ENCODE measurements around the gene PKP3. TPM values are rescaled to one million over a fixed set of nuclear protein-coding genes. Genes with fewer than 3 reads are reported as not detected.
"Not testable (repeated sequence)": the region's sequence is repeated elsewhere in the genome, so short reads cannot be mapped to it uniquely, and the experiment has no call there.

Gene PKP3
- total and polyA plus RNA-seq, 7 donors = 0.10 to 0.75 (median 0.15) TPM; not detected in 2

DNA sequence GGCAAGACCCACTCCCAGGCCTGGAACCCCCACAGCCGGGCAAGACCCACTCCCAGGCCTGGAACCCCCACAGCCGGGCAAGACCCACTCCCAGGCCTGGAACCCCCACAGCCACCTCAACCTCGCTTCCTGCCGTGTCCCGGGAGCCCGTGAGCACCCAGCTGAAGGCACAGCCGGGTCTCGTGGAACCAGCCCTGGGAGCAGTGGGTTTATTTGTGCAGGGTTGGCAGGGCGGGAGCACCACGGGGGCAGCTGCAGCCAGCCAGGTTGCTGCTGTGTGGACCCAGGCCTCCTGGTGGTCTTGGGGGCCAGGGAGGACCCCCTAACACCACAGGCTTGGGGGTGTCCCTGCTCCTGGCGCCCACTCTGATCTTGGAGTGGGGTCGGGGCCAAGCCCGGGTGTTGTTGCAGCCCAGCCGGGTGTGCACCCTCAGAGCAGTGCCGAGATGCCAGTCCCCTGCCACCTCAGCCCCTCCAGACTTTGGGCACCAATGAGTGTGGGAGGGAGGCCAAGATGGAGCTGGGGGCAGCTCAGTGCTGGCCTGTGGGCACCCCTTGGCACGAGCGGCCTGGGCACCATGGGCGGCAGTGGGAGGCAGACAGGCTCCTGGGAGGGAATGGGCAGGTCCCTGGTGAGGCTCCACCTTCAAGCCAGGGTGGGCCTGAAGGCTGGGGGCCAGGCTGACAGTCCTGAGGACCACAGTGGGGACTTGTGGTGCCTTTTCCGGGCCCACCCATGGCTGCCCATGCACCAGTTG, 8.2 kb upstream of the PKP3 start:
- DNase-seq = no peak
- intact Hi-C loops (cut with DNase I) = no loop called here
- Histone ChIP-seq H3K36me3 (ENCODE audit: insufficient read depth in 1 of 2, low read depth in 1 of 2) (no peaks in the 10 kb centered on the region), H3K27ac (no peak overlapping the region), H3K27me3 (ENCODE audit: insufficient read depth in 3 of 3, low read length in 2 of 3) (peaks cover 0 to 11% (median 4%) of the 10 kb centered on the region in 3 donors), H3K4me1 (no peaks in the 10 kb centered on the region), H3K9me3 (peaks cover 4% of the 10 kb centered on the region), H3K4me3 (no peak overlapping the region)
- ATAC-seq = no peak
- no peak for TF ChIP-seq CTCF (IDR thresholded peaks at IDR 0.05)
- WGBS, 3 donors = 90 to 97% (median 95%) methylated on average over 18 to 19 of the region's 19 CpGs

DNA sequence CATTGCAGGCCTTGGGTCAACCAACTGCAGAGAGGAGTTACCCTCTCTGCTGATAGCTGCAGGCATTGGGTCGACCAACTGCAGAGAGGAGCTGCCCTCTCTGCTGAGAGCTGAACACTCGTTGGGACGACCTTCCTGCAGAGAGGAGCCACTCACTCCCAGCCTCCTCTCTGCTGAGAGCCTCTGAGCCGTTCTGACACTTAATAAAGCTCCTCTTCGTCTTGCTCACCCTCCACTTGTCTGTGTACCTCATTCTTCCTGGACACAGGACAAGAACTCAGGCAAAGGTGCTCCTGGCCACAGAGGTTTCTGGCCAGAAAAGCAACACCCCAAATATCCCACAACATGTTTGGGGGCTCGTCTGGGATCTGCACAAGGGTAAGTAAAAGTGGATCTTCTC, 7.5 kb upstream of the PKP3 start:
- intact Hi-C loops (cut with DNase I) = no loop called here
- 90 to 91% (median 91%) methylated on average over 6 of the region's 6 CpGs for WGBS, 3 donors
- no peak for DNase-seq

GRCh38 chr11:387193-387793, 6.7 kb upstream of the PKP3 start:
- Histone ChIP-seq H3K4me3 (no peak overlapping the region), H3K9me3 (peaks cover 4% of the 10 kb centered on the region), H3K27me3 (ENCODE audit: insufficient read depth in 3 of 3, low read length in 2 of 3) (peaks cover 0 to 14% (median 4%) of the 10 kb centered on the region in 3 donors), H3K4me1 (no peaks in the 10 kb centered on the region), H3K36me3 (ENCODE audit: insufficient read depth in 1 of 2, low read depth in 1 of 2) (no peaks in the 10 kb centered on the region), H3K27ac (no peak overlapping the region)
- DNase-seq = no peak
- no peak for TF ChIP-seq CTCF (IDR thresholded peaks at IDR 0.05)
- no peak for ATAC-seq
- intact Hi-C loops (cut with DNase I) = no loop called here
- 55 to 72% (median 62%) methylated on average over 4 of the region's 4 CpGs for WGBS, 3 donors

More for the DNA sequence above, 7.5 kb upstream of the PKP3 start:
- no peak for ATAC-seq
- no peak for TF ChIP-seq CTCF (IDR thresholded peaks at IDR 0.05)
- Histone ChIP-seq H3K27me3 (ENCODE audit: insufficient read depth in 3 of 3, low read length in 2 of 3) (peaks cover 0 to 9% (median 4%) of the 10 kb centered on the region in 3 donors), H3K27ac (no peak overlapping the region), H3K4me1 (no peaks in the 10 kb centered on the region), H3K36me3 (ENCODE audit: insufficient read depth in 1 of 2, low read depth in 1 of 2) (no peaks in the 10 kb centered on the region), H3K4me3 (no peak overlapping the region), H3K9me3 (peaks cover 4% of the 10 kb centered on the region)

- peaks cover 0 to 11% (median 0%) of the 10 kb centered on the region in 3 donors for H3K27me3 ChIP-seq (ENCODE audit: insufficient read depth in 3 of 3, low read length in 2 of 3)
- H3K36me3 ChIP-seq (ENCODE audit: insufficient read depth in 1 of 2, low read depth in 1 of 2); H3K9me3 ChIP-seq; intact Hi-C loops (cut with DNase I); ATAC-seq; H3K4me3 ChIP-seq; H3K27ac ChIP-seq; H3K4me1 ChIP-seq; DNase-seq: not testable (repeated sequence)
- WGBS, 3 donors = 74 to 79% (median 75%) methylated on average over 10 to 17 of the region's 17 CpGs
These were observed 4.6 kb upstream of the PKP3 start for GRCh38 chr11:389369-389768.

GRCh38 chr11:390175-390574, 3.8 kb upstream of the PKP3 start:
- DNase-seq (no peak), ATAC-seq (no peak)
- intact Hi-C loops (cut with DNase I) = no loop called here
- H3K4me3 ChIP-seq = no peak overlapping the region
- TF ChIP-seq CTCF (IDR thresholded peaks at IDR 0.05) = no peak
- no peak overlapping the region for H3K27ac ChIP-seq
- no peaks in the 10 kb centered on the region for H3K4me1 ChIP-seq
- peaks cover 0 to 18% (median 0%) of the 10 kb centered on the region in 3 donors for H3K27me3 ChIP-seq (ENCODE audit: insufficient read depth in 3 of 3, low read length in 2 of 3)
- 43 to 51% (median 50%) methylated on average over 7 to 11 of the region's 11 CpGs for WGBS, 3 donors
- H3K36me3 ChIP-seq (ENCODE audit: insufficient read depth in 1 of 2, low read depth in 1 of 2) = no peaks in the 10 kb centered on the region
- peaks cover 4% of the 10 kb centered on the region for H3K9me3 ChIP-seq

Measured in psoas muscle (tissue), 8 donors.